A204.1 (cell line): ENCODE measurements around the gene WNT9B.

Experiments used
- FAIRE-seq: peaks from 2 replicates; lab custom pipeline; 2012; peaks lifted over from hg19 to GRCh38; lab: Jason Lieb, UNC

Gene WNT9B, protein sequence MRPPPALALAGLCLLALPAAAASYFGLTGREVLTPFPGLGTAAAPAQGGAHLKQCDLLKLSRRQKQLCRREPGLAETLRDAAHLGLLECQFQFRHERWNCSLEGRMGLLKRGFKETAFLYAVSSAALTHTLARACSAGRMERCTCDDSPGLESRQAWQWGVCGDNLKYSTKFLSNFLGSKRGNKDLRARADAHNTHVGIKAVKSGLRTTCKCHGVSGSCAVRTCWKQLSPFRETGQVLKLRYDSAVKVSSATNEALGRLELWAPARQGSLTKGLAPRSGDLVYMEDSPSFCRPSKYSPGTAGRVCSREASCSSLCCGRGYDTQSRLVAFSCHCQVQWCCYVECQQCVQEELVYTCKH

DNA sequence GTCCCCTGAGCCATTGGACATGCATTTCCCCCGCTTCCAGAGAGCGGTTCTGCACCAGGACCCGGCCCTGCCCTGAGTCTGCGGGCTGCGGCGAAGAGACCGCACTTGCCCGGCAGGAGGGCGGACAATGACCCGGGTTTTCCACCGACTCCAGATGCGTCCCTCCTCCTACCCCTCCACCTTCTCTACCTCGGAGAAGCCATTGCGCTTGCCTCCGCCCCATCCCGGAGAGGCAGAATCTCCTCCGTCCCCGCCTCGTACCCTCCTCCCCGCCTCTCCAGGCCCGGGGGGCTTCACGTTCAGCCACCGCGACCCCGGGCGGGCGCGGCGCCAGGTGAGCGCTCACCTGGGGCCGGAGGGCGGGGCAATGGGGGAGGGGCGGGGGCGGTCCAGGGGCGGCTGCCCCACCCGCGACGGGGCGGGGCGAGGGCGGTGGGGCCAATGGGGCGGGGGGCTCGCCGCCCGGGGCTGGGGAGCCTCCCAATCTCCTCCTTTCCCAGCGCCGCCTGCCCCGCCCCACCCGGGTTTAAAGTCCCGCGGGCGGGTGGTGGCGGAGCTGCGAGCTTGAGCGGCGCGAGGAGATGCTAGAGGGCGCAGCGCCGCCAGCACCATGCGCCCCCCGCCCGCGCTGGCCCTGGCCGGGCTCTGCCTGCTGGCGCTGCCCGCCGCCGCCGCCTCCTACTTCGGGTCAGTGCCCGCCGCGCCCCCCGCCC, at the start of gene WNT9B:
WNT9B (plus strand) TSS at position 555 of the 713 bp plus-strand sequence; CDS start at position 611, 56 bp downstream.
- no peak for FAIRE-seq

DNA sequence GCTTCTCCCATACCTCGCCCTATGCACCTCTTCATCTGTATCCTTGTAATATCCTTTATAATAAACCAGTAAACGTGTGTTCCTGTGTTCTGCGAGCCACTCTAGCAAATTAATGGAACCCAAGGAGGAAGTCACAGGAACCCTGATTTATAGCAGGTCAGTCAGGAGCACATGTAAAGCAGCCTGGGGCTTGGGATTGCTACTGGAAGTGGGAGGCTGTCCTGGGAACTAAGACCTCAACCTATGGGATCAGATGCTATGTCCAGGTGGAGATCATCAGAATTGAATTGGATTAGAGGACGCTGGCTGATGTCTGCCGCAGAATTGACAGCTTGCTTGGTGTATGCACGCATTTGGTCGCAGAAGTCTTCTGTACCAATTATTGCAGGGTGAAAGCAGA, 48.6 kb upstream of the WNT9B start:
- FAIRE-seq = no peak

DNA sequence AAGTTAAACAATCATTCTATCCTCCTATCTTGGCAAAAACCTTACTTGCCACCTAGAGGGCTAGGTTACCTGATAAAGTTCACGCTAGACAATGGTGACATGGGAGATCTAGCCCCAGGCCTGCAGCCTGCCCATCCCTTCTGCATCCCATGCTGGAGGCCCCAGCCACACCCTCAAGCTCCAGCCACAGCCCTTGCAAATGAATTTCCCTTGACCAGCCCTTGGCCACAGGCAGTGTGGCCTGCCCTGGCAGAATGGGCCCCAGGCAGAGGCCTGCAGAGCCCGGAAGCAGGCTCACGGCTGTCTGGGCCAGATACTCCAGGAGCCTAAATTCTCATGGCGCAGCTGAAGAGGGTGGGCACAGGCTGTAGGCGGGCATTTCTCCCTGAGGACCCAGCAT, 47.8 kb upstream of the WNT9B start:
- FAIRE-seq = no peak

DNA sequence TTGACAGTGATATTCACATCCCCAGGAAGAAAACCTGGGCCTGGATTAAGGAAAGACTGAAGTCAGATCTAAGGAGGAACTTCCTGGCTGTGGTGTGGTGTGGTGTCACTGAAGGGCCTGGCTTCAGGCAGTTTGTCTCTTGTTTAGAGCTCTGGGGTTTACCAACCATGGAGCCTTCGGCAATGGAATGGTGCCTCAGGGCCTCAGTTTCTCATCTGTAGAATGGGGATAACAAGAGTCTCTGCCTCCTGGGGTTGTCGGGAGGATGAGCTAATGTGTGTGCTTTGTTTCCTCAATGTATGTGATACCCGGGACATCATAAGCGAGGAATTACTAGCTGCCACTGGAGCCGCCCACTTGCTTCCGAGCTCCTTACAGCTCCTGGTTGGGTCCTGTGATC, 45.6 kb upstream of the WNT9B start:
- no peak for FAIRE-seq

DNA sequence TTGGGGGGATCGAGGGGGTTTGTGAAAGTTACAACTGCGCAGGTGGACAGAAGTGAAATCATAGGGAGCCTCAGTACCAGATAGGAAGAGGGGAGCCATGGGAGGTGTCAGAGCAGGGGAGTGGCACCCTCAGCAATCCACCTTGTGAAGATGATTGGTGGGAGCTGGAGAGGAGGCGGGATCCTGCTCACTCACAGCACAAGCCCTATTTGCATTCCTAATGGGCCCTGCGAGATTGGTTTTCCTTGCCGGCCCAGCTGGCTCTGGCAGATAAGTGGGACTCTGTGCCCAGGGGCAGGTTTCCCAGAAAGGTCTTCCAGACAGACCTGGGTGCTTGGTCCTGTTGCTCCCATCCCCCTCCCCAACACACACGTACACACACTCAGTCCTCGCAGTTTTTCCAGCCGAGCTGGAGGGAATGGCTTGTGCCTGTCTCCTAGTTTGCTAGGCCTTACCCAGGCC, 42.2 kb upstream of the WNT9B start:
- FAIRE-seq = no peak

DNA sequence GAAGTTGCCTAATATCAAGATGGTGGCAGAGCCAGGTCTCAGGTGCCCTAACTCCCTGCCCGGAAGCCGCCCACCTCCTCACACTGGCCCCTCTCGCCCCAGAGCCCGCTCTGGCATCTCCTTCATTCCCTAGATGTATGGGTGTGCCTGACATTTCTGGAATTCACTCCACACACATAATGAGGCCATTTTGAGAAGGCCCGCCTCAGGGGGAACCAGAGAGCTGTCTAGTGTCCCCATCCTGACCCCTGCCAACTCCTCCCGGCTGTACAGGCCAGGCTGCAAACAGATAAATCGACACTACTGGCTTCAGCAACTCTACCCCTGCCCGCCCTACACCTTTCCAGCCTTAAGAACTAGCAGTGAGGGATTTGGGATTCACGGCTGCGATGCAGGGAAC, 40.5 kb upstream of the WNT9B start:
- no peak for FAIRE-seq

DNA sequence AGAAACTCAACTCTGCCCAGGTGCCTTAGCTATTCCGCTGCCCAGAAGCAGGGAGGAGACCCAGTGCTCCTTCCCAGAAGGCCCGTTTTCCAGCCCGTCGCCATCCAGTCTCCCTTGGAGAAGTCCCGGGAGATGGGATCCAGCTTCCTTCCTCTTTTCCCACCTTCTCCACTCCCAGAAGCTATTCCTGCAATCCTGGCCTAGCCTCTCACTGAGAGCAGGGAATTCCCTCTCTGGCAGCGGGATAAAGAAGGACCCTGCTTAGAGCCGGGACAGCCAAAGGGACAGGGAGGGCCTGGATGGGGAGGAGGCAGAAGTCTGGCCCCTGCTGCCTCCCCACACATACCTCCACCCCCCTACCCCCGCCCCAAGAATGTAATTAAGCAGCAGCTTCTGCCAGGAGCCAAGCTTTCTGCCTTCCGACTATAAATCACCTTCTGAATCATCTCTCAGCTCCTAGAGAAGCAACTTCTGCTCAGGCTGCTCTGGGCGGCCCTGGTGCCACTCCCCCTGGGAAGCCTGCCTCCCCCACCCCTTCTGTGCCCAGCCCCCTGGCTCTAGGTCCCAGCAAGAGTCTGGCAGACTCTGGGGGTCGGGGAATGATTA, 39.3 kb upstream of the WNT9B start:
- no peak for FAIRE-seq

DNA sequence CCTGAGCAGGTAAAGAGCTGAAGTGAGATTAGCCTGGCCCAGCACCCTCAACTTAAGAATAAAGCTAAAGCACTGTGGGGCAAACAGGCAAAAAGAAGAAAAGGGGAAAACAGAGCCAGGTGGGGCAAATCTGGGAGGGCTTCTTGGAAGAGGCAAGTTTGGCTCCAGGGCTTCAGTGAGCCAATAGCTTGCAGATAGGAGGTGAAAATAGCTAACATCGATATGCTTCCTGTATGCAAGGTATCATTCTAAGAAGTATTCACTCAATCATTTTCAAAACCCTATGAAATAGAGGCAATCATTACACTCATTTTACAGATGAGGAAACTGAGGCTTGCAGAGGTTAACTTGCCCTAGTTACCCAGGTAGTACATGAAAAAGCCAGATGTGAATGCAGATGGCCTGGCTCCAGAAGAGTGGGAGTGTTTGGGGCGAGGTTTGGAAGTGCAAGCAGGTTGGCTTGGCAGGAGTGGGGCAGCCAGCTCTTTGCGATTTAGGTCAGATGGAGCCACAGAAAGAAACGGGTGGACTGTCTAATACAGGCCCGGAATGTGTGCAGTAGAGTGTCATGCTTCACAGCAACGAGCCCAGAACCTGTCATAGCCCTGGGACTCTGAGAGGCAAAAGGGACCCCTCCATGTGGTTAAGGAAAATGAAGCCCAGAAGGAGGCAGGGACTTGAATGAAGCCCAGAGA, 38.6 kb upstream of the WNT9B start:
- FAIRE-seq = no peak

DNA sequence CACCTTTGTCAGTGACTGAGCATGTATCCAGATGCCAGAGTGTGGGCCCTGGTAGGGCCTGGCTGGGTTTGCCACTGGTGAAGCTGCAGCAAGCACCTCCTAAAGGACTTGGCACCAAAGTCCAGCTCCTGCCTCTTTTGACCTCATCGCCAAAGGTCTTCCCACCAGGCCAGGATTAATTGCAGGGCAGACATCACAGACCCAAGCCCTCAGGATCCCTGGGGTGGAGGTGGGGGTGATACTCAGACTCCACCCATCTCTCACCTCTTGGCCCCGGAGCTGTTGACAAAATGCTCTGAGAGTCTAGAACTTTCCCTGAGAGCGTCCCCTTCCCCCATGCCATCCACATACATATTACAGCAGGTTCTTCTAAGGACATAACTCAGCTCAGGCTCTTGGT, 37.5 kb upstream of the WNT9B start:
- FAIRE-seq = no peak

DNA sequence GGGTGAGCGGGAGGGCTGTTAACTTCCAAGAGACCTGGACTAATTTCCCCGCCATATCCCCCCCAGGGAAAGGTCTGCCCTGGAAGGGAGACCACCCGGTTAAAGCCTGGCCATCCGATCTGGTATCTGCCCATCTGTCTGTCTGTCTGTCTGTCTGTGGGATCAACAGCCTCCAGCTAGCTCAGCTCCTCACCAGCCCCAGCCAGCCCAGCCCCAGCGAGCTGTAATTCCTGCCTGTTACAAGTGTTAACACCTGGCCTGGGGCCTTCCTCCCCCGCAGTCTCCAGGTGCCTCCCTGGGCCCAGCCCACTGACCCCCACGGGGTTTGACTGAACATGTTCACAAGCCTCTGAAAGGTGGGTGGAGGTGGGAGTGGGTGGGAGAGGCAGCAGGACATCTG, 36.9 kb upstream of the WNT9B start:
- FAIRE-seq = no peak

DNA sequence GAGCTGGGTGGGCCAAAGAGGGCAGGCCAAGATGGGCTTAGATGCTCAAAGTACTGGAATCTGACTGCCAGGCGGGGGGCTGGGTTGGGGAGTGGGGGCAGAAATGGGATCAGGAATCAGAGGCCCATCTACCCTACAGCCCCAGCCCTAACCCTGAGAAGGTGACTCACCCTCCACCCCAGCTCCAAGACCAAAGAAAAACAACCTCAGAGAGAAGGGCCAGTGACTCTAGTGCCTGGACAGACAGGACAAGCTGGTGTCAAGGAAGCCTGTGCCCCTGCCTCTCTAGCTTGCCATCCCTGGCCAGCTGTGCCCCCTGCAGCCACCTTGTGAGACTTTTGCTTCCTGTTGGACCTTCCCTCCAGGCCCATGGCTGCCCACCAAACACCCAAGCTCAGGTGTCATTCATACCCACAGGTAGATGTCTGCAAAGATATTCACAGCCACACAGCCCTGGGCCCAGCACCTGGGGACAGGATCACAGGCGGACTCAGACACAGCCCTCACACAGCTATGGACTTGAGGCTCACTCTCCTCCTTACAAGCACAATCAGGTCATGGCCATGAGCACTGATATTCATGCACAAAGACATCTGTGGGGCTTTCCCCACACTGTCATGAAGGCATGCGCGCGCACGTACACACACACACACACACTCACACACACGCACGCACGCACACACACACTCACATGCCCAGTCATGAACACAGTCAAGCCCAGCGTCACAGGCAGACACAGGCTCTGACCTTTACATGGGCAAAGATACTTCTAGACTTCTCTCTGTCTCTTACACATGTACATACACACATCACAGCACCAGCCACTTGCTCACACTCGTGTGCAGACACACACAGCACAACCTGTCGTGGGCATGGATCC, 35.7 kb upstream of the WNT9B start:
- no peak for FAIRE-seq

DNA sequence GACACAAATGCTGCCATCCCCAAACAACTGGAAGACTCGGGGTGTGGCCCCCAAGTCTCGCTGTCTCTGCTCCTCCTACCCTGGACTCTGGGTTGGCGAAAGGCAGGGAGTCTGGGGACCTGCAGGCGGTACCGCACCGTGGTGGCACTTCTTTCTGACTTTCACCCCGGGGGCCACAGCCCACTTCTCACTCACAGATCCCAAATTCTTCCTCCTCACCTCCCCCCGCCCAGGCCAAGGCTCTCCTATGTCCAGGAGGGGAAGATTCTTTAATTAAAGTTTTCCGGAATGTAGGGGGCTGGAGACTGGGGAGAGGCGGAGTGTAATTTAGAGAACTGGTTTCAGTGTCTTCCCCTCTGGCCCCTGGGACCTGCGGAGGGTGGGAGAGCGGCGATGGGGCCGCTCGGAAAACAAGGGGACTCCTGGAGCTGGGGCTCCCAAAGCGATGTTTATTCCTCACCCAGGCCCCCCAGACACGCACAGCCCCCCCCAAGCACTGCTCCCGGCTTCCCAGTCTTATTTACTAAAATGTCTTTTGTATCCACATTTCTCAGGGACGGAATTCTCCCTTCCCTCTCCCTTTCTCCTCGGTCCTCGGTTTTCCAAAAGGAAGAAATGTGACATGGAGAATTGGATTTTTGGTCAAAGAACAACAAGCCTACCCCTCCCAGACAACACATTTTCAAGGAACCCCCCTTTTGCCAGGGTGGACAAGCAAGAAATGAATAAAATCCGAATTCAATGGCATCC, 34.1 kb upstream of the WNT9B start:
- no peak for FAIRE-seq

DNA sequence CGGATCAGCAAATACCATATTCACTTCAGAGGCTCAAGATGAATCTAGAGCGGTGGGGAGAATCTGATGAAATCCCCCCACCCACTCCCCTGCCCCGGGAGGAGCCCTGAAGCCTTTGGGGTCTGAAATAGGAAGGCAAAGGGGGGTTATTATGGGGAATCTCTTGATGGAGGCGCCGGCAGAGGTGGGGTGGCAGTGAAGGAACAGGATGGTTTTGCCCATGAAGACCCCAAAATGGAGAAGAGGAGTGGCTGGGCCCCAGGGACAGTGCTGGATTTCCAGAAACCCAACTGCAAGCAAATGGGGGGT, 33.5 kb upstream of the WNT9B start:
- FAIRE-seq = no peak

DNA sequence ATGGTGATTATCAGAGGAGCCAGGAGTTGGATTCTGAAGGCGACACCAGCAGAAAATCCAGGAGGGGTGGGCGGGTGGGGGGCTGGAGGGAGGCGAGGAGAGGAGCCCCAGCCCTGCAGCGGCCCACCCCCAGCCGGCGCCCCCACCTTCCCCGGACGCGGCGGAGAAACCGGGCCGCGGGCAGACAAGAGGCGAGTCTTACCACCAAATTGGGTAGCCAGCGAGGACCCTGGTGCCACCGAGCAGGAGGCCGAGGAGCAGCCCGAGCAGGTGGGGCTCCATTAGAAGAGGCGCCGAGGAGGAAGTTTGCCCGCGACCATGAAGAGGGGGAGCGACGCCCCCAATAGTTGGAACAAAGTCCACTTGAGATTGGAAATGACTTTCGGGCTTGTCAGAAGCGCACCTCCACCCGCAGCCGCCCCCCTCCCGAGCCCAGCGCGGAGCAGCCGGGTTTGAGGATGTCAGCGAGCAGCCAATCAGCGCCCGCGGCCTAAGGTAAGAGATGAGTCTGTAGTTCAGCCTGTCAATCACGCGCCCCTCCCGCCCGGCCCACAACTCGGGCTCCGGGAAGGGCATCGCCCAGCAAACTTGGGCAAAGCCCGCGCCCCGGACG, 33.0 kb upstream of the WNT9B start, which contains the start of gene WNT3:
WNT3 (minus strand) TSS at position 377 of the 613 bp plus-strand sequence; CDS start at position 282, 95 bp downstream.
- no peak for FAIRE-seq

DNA sequence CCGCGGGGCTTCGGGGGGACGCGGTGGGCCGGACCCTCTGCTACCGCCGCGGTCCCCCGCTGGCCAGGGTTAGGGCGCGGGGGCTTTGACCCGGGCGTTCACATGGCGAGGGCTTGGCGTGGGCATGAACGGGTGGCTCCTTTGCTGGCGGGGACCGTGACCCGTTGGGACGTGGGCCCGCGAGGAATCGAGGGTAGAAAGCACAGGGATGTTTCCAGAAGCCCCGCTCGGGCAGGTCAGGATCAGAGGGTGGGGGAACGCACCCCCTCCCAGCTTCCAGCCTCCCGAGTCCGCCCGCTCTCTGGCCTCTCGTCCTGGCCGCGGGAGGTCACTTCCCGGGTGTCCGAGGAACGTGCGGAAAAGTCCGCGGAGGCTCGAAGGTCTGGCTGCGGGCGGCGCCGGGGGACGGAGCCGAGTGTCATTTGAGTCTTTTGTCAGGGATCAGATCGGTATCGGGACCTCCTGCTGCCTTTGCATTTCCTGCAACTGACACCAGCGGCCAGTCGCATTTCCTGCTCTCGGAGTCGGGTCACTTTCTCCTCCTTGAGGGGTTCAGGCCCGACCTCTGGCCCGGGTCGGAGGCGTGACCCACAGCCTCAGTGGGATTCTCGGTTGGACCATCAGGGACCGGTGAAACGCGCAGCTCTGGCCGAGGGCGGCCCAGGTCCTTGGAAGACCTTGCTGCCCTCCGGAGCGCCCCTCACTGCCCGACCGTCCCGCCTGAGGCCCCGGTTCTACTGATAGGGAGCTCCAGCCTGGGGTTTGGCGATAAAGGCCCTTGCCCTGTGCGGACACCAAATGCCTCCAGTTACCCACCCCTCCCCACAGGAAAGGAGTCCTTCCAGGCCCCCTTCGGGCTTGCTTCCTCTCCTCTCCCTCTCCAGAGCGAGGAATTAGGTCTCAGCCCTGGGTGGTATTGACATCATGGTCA, 32.2 kb upstream of the WNT9B start:
- no peak for FAIRE-seq

DNA sequence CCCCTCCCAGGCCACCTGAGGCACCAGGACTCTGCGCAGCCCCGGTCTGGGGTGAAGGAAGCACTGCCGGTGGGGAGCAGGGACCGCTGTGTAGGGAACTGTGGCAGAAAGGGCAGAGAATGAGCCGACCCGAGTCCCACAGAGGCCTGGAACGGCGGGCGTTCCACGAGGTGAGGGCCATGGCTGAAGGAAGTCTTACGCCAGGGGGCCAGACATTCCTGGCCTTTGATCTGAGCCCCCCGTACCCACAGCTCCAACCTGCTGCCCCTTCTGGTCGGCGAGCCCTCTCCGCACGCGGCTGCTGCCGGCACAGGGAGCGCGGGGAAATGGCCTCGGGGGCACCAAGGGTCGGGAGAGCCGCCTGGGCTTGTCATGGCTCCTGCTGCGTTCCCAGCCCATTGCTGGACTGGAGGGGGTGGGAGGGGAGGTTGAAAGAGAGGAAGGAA, 31.5 kb upstream of the WNT9B start:
- FAIRE-seq = no peak

DNA sequence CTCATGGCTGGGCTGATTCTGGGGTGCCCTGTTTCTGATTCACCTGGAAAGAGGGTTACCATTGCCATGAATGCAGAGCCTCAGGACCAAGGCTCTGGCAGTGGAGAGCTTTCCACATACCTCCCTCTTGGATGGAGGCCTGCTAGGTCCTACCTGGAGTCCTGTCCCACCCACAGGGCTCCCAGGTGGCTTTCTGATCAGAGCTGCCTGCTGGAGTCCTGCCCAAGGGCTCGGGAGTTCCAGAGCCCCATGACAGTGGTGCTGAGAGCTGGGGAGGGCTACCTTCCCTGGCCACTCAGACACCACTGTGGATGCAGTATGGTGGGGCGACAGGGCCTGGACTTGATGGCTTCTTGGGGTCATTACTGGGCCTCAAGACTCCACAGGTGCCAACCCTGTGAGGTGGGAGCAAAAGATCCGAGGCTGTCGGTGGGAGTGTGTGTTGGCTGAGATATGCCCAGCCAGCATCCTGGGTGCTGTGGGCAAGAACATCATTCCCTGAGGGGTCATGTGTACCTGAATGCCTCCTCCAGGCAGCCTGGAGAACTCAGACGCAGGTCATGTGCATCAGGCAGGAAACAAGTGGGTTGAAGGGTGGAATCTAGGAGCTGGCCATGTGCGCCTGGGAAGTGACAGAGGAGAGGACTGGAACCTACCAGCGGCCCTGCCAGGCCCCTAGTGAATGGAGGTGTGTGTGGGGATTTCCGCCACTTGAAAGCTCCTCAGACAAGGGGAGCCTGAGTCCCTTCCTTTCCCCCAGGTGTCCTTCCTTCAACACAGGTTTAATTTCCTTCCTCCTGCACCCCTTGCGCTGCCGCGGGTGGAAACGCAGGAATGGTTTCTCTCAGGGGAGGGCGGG, 30.6 kb upstream of the WNT9B start:
- no peak for FAIRE-seq
